A549 (cell line): ENCODE results near the gene SLC25A31. TPM values are rescaled to one million over a fixed set of nuclear protein-coding genes. Genes with fewer than 3 reads are reported as not detected.

Experiments
- ATAC-seq, 2 experiments: fragments of 200-7000 bp in 1 of 2; fragments of >200 bp in 1 of 2; cut with Nextera tagmentation in 1 of 2; cut with Tn5 transposase in 1 of 2; 3 replicates each; pipeline versions ENCODE4 v1.8.0 to v1.9.1; 2018 to 2020; ENCODE audit warnings: mild to moderate bottlenecking in 1 of 2, moderate library complexity in 1 of 2
- CTCF ChIA-PET: fragments of 300-600 bp; sonication (Branson Sonifier 250); formaldehyde crosslinking; extraction: SDS; loops from one replicate; lab custom pipeline; 2021; ENCODE audit warnings: antibody characterized with exemption, inconsistent platforms; lab: Yijun Ruan, JAX
- POLR2A ChIA-PET: fragments of 350-600 bp; formaldehyde crosslinking; extraction: SDS; loops from one replicate; lab custom pipeline; 2021; ENCODE audit warnings: antibody characterized with exemption, inconsistent platforms; lab: Yijun Ruan, JAX
- DNase-seq, 2 experiments: peaks; one replicate each; pipeline versions ENCODE4 v3.0.0 to v3.0.0-alpha.2; 2011 to 2016; ENCODE audit warnings: low read depth in 1 of 2, low spot score in 1 of 2
- FAIRE-seq: peaks from 2 replicates; lab custom pipeline; 2011; peaks lifted over from hg19 to GRCh38; lab: Jason Lieb, UNC
- H3K27ac ChIP-seq, 2 experiments: fragments of >200 bp; sonication (Bioruptor Twin); formaldehyde crosslinking; 3 replicates each; pipeline ENCODE4 v1.5.1; 2016 to 2017
- H3K4me1 ChIP-seq: fragments of >200 bp; sonication (Bioruptor Twin); formaldehyde crosslinking; 3 replicates; pipeline ENCODE4 v1.6.1; 2016
- H3K4me2 ChIP-seq: fragments of >200 bp; sonication (Bioruptor Twin); formaldehyde crosslinking; 3 replicates; pipeline ENCODE4 v1.6.1; 2016
- H3K4me3 ChIP-seq: fragments of >200 bp; sonication (Bioruptor Twin); formaldehyde crosslinking; 3 replicates; pipeline ENCODE4 v1.5.1; 2016
- H3K9me3 ChIP-seq: fragments of >200 bp; sonication (Bioruptor Twin); formaldehyde crosslinking; 3 replicates; pipeline ENCODE4 v1.6.1; 2016
- CHD4 ChIP-seq: fragments of 200-600 bp; sonication (generic); IDR thresholded peaks from 2 replicates; pipeline ENCODE4 v1.6.1; 2016; ENCODE audit warnings: antibody characterized with exemption, mild to moderate bottlenecking, borderline replicate concordance
- EHMT2 ChIP-seq: fragments of 200-600 bp; sonication (generic); IDR thresholded peaks from 2 replicates; pipeline ENCODE4 v1.6.1; 2016; ENCODE audit warnings: antibody characterized with exemption, low read depth, mild to moderate bottlenecking, moderate library complexity
- EP300 ChIP-seq, 2 experiments: fragments of >200 bp; sonication (Bioruptor Twin); formaldehyde crosslinking; IDR thresholded peaks; 2 replicates in 1 of 2; 3 replicates in 1 of 2; pipeline ENCODE4 v1.6.1; 2016 to 2017
- ESRRA ChIP-seq: fragments of 150-350 bp; IDR thresholded peaks from 2 replicates; pipeline ENCODE4 v1.6.1; 2014; ENCODE audit warnings: mild to moderate bottlenecking, low read length, borderline replicate concordance
- FOXS1 ChIP-seq: fragments of 250-450 bp; sonication (Bioruptor Pico); IDR thresholded peaks from 2 replicates; pipeline ENCODE4 v1.5.0; 2020; ENCODE audit warnings: mild to moderate bottlenecking, moderate library complexity
- GATA3 ChIP-seq: IDR thresholded peaks from 2 replicates; pipeline ENCODE4 v1.6.1; 2012; ENCODE audit warnings: borderline replicate concordance
- HDAC2 ChIP-seq: fragments of 200-600 bp; sonication (generic); IDR thresholded peaks from 2 replicates; pipeline ENCODE4 v1.6.1; 2016
- HOXA7 ChIP-seq: fragments of 250-450 bp; sonication (Bioruptor Pico); IDR thresholded peaks from 2 replicates; pipeline ENCODE4 v1.5.0; 2020; ENCODE audit warnings: mild to moderate bottlenecking, moderate library complexity
- KDM1A ChIP-seq: fragments of 200-600 bp; sonication (generic); IDR thresholded peaks from 2 replicates; pipeline ENCODE4 v1.6.1; 2016; ENCODE audit warnings: low read depth, mild to moderate bottlenecking
- KDM5A ChIP-seq: fragments of 200-600 bp; sonication (generic); IDR thresholded peaks from 2 replicates; pipeline ENCODE4 v1.6.1; 2016; ENCODE audit warnings: antibody characterized with exemption, mild to moderate bottlenecking
- MAFK ChIP-seq: fragments of 450-650 bp; IDR thresholded peaks from 2 replicates; pipeline ENCODE4 v1.6.1; 2014; ENCODE audit not compliant: partially characterized antibody
- NR3C1 ChIP-seq: fragments of >200 bp; sonication (Bioruptor Twin); formaldehyde crosslinking; IDR thresholded peaks from 3 replicates; pipeline ENCODE4 v1.6.1; 2017
- POLR2AphosphoS2 ChIP-seq: conservative IDR thresholded peaks from 2 replicates; pipeline ENCODE4 v1.6.1; 2012; ENCODE audit warnings: low read length, improper control_type of control experiment, inconsistent platforms
- RCOR1 ChIP-seq: fragments of 150-350 bp; IDR thresholded peaks from 2 replicates; pipeline ENCODE4 v1.6.1; 2014; ENCODE audit warnings: antibody characterized with exemption, low read length, low read depth
- RFX5 ChIP-seq: fragments of 450-650 bp; IDR thresholded peaks from 2 replicates; pipeline ENCODE4 v1.7.1; 2014; ENCODE audit warnings: antibody characterized with exemption, mild to moderate bottlenecking, moderate library complexity
- RNF2 ChIP-seq: fragments of 200-600 bp; sonication (generic); IDR thresholded peaks from 2 replicates; pipeline ENCODE4 v1.6.1; 2016; ENCODE audit warnings: low read depth, mild to moderate bottlenecking, antibody characterized with exemption, moderate library complexity, borderline replicate concordance
- SMC3 ChIP-seq: fragments of >200 bp; sonication (Bioruptor Twin); formaldehyde crosslinking; IDR thresholded peaks from 3 replicates; pipeline ENCODE4 v1.6.1; 2018; ENCODE audit warnings: inconsistent platforms
- TFCP2L1 ChIP-seq: fragments of 250-450 bp; sonication (Bioruptor Pico); IDR thresholded peaks from 2 replicates; pipeline ENCODE4 v1.5.0; 2021; ENCODE audit warnings: mild to moderate bottlenecking
- ZFP36 ChIP-seq: fragments of 450-650 bp; IDR thresholded peaks from 2 replicates; pipeline ENCODE4 v1.6.1; 2014; ENCODE audit warnings: borderline replicate concordance; ENCODE audit not compliant: partially characterized antibody
- ZSCAN20 ChIP-seq: fragments of 250-450 bp; sonication (Bioruptor Pico); IDR thresholded peaks from 2 replicates; pipeline ENCODE4 v1.8.0; 2022; ENCODE audit warnings: mild to moderate bottlenecking, moderate library complexity
- WGBS: methylation state at CpG from one replicate; pipeline ENCODE4 v1.1.6; 2017; ENCODE audit errors: missing lambda C conversion rate; 5-methylcytosine and 5-hydroxymethylcytosine counted together
- polyA plus RNA-seq, 4 experiments: library from polyadenylated mRNA; depleted of rRNA in 3 of 4; stranded (reverse); fragments of >200 nt; fragmentation: RNase III in 1 of 4; extraction: RNeasy Plus Mini Kit Qiagen cat#74134 plus additional on column Dnase treatment in 1 of 4; gene quantifications; 2 replicates in 3 of 4; 3 replicates in 1 of 4; pipeline ENCODE4 v1.2.3, GENCODE V29; 2011 to 2017
- TF ChIP-seq, protein P1 (sequence below): IDR thresholded peaks from 2 replicates; pipeline ENCODE4 v1.6.1; 2012
- TF ChIP-seq, protein P2 (sequence below): fragments of 250-450 bp; sonication (Bioruptor Pico); IDR thresholded peaks from 2 replicates; pipeline ENCODE4 v1.5.0; 2021; ENCODE audit warnings: mild to moderate bottlenecking, moderate library complexity, borderline replicate concordance
- TF ChIP-seq, protein P3 (sequence below): fragments of 250-450 bp; sonication (Bioruptor Pico); IDR thresholded peaks from 2 replicates; pipeline ENCODE4 v1.5.0; 2020; ENCODE audit warnings: low read depth, mild to moderate bottlenecking, moderate library complexity

The SLC25A31 gene
- polyA plus RNA-seq, 2 of the 4 experiments (the other 2 are of a cell fraction), result not detected

DNA sequence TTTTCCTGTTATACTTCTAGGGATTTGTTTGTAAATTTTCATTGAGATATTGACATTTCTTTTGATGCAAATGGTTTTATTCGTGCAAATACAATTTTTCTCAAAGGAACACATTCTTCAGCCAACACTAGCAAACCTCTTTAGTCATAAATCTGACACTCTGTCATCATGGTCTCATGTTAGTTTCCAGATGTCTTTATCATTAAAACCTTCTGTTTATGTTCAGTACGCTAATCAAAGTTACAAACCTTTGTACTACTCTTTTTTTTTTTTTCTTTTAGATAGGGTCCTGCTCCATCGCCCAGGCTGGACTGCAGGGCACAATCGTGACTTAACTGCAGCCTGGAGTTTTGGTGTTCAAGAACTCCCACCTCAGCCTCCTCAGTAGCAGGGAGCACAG lies 7.1 kb downstream of the SLC25A31 start:
- Histone ChIP-seq H3K4me2 (no peak overlapping the region), H3K27ac (no peak overlapping the region), H3K4me3 (no peak overlapping the region), H3K9me3 (no peaks in the 10 kb centered on the region), H3K4me1 (no peaks in the 10 kb centered on the region)
- WGBS, result 33% methylated on average over 4 of the region's 4 CpGs
- TF ChIP-seq ESRRA, result no peak
- TF ChIP-seq ZFP36, result no peak
- no peak for TF ChIP-seq GATA3
- TF ChIP-seq, protein P1, sequence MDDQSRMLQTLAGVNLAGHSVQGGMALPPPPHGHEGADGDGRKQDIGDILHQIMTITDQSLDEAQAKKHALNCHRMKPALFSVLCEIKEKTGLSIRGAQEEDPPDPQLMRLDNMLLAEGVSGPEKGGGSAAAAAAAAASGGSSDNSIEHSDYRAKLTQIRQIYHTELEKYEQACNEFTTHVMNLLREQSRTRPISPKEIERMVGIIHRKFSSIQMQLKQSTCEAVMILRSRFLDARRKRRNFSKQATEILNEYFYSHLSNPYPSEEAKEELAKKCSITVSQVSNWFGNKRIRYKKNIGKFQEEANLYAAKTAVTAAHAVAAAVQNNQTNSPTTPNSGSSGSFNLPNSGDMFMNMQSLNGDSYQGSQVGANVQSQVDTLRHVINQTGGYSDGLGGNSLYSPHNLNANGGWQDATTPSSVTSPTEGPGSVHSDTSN, result no peak
- no peak for TF ChIP-seq CHD4
- TF ChIP-seq POLR2AphosphoS2, result no peak
- TF ChIP-seq EHMT2, result no peak
- no peak for TF ChIP-seq RNF2
- ChIA-PET POLR2A (no interaction called here), CTCF (no interaction called here)
- ATAC-seq, result no peak
- no peak for DNase-seq
- no peak for FAIRE-seq

DNA sequence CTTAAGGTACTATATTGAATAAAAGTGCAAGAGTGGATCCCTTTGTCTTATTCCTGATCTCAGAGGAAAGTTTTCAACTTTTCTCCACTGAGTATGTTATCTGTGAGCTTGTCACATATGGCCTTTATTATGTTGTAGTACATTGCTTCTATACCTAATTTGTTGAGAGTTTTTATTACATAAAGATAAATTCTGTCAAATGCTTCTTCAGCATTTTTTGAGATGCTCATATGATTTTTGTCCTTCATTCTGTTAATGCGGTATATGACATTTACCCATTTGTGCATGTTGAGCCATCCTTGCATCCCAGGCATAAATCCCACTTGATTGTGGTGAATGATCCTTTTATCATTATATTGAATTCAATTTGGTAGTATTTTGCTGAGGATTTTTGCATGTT lies 11.0 kb downstream of the SLC25A31 start:
- no peak overlapping the region for H3K4me2 ChIP-seq
- H3K4me3 ChIP-seq, result no peak overlapping the region
- ATAC-seq, result no peak
- CTCF ChIA-PET, result interaction anchor here (0.7 kb wide), 1 partner anchor 8 kb away, joined by 3 read pairs; no protein-coding TSS in a partner anchor
- no peak for FAIRE-seq
- WGBS, result 93% methylated on average over 1 of the region's 1 CpG
- no peaks in the 10 kb centered on the region for H3K9me3 ChIP-seq
- TF ChIP-seq GATA3, result no peak
- TF ChIP-seq MAFK, result peak; percentile 39
- TF ChIP-seq HDAC2, result no peak
- DNase-seq, result no peak
- POLR2A ChIA-PET, result no interaction called here
- no peaks in the 10 kb centered on the region for H3K4me1 ChIP-seq
- H3K27ac ChIP-seq, result no peak overlapping the region

DNA sequence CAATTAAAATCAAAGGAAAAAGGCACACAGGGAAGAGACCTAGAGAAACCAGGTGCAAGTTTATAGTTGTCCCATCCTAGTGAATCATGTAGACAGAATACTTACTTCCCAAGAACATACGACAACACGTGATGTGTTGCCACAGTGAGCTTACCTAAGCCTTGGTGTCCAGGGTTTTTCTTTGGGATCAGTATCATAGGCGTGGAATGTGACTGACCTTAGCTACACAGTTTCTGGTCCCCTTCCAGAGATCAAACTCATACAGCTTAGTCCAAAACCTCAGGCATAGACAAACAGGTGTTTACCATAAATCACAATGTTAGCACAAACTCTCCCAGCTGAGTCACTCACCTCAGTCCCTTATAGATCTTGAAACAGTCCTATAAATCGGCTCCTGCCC lies 17.7 kb downstream of the SLC25A31 start:
- POLR2A ChIA-PET, result no interaction called here

More for the DNA sequence above, 17.7 kb downstream of the SLC25A31 start:
- Histone ChIP-seq H3K27ac (no peak overlapping the region), H3K4me1 (no peaks in the 10 kb centered on the region), H3K9me3 (no peaks in the 10 kb centered on the region), H3K4me3 (no peak overlapping the region), H3K4me2 (no peak overlapping the region)
- CTCF ChIA-PET, result interaction anchor here (0.6 to 2.4 kb wide), 3 partner anchors 15 to 443 kb away, joined by 3 to 7 read pairs (median 4); no protein-coding TSS in a partner anchor
- DNase-seq (no peak), ATAC-seq (no peak), FAIRE-seq (no peak)
- WGBS, result 51% methylated on average over 4 of the region's 4 CpGs
- TF ChIP-seq, protein P2, sequence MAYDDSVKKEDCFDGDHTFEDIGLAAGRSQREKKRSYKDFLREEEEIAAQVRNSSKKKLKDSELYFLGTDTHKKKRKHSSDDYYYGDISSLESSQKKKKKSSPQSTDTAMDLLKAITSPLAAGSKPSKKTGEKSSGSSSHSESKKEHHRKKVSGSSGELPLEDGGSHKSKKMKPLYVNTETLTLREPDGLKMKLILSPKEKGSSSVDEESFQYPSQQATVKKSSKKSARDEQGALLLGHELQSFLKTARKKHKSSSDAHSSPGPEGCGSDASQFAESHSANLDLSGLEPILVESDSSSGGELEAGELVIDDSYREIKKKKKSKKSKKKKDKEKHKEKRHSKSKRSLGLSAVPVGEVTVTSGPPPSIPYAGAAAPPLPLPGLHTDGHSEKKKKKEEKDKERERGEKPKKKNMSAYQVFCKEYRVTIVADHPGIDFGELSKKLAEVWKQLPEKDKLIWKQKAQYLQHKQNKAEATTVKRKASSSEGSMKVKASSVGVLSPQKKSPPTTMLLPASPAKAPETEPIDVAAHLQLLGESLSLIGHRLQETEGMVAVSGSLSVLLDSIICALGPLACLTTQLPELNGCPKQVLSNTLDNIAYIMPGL (CRISPR knock-in tag), result no peak
- TF ChIP-seq EP300 (IDR thresholded peaks at IDR 0.05), result no peak
- TF ChIP-seq, protein P3, sequence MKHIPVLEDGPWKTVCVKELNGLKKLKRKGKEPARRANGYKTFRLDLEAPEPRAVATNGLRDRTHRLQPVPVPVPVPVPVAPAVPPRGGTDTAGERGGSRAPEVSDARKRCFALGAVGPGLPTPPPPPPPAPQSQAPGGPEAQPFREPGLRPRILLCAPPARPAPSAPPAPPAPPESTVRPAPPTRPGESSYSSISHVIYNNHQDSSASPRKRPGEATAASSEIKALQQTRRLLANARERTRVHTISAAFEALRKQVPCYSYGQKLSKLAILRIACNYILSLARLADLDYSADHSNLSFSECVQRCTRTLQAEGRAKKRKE (CRISPR knock-in tag), result no peak
- no peak for TF ChIP-seq GATA3
- TF ChIP-seq ZFP36, result no peak
- TF ChIP-seq NR3C1, result no peak
- TF ChIP-seq MAFK, result no peak
- TF ChIP-seq RFX5, result no peak
- TF ChIP-seq HOXA7 (CRISPR knock-in tag), result no peak
- TF ChIP-seq SMC3, result no peak
- TF ChIP-seq RCOR1, result no peak
- TF ChIP-seq FOXS1 (CRISPR knock-in tag), result no peak
- TF ChIP-seq KDM1A, result no peak
- TF ChIP-seq ZSCAN20 (CRISPR knock-in tag), result no peak
- TF ChIP-seq TFCP2L1 (CRISPR knock-in tag), result no peak
- no peak for TF ChIP-seq KDM5A
